NCI-H187 (cell line): ENCODE results near the gene PSMB7.

Experiments
- DNase-seq, 2 experiments: peaks; one replicate each; lab custom pipeline; 2025; lab: John Stamatoyannopoulos, UW

The PSMB7 gene

DNA sequence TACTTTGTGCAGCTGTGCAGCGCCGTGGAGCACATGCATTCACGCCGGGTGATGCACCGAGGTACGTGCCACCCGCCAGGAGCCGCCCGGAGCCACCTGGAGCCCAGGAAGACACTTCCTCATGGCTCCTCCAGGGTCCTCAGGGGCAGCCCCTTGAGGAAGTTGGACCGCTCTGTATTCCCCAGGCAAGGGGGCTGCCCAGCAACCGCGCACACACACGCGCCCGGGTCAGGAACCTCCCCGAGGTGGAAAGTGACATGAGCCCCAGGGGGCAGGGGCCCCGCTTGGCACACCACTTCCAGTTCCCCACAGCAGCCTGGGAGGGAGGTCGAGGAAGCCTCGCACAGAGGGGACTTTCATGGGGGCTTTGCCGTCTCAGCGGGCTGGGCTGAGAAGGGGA is 88.9 kb downstream of the PSMB7 start:
- DNase-seq, result no peak

DNA sequence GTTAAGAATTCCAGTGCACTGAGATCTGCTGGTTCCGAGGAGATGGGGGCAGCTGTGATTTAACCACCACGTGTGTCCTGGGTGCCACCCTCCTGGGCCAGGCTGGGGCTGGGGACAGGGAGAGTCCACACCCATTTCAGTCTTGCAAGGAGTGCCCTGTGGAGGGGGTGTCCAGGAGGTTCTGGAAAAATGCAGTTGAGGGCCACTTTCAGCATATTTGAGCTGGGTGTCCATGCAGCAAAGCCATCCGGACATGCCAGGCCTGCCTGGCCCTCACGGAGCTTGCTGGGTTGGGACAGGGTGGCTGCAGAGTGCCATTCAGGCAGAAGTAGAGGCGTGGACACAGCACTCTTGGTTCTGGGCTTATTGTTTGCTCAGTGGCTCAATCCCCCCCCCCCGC is 89.4 kb downstream of the PSMB7 start:
- no peak for DNase-seq

- DNase-seq, result no peak
Measured at GRCh38 chr9:124323904-124324303, 91.3 kb downstream of the PSMB7 start.

GRCh38 chr9:124322618-124323432 is 92.4 kb downstream of the PSMB7 start:
- DNase-seq, result no peak

- DNase-seq, result no peak
Measured at GRCh38 chr9:124321935-124322334, 93.3 kb downstream of the PSMB7 start.

GRCh38 chr9:124321416-124321815 is 93.8 kb downstream of the PSMB7 start:
- no peak for DNase-seq

- DNase-seq, result no peak
Measured at GRCh38 chr9:124320062-124320973, 94.9 kb downstream of the PSMB7 start.

DNA sequence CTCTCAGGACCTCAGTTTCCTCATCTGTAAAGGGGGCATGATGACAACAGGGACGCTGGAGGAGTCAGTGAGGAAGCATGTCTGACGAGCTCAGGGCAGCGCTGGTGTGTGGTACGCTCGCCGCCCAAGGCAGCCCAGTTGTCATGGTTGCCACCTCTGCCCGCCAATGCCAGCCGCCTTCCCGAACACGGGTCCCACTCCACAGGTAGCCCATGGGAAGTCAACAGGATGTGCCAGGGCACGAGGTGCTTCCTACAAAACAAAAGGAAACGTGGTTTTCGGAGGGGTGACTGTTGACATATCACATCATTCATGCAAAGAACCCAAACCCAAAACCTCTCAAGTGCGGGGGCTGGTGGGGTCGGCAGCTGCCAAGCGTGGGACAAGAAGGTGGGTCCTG is 99.4 kb downstream of the PSMB7 start:
- DNase-seq, result no peak

DNA sequence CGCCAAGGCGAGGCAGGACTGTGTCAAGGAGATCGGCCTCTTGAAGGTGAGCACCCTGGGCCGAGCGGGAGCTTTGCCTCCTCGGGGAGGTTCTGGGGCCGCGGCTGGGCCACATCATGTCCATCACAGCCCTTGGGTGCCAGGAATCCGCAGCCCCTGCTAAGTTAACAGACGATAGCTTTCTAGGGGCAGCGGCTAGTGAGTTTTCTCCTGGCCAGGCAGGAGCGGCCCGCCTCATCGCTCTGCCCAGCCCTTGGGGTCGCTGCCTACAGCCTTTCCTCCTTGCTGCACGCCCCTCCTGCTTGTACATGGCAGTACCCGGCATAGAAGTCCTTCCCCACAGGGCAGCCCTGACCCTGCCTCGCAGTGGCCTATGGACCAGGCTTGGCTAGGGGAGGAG is 101.3 kb downstream of the PSMB7 start:
- DNase-seq, result no peak

DNA sequence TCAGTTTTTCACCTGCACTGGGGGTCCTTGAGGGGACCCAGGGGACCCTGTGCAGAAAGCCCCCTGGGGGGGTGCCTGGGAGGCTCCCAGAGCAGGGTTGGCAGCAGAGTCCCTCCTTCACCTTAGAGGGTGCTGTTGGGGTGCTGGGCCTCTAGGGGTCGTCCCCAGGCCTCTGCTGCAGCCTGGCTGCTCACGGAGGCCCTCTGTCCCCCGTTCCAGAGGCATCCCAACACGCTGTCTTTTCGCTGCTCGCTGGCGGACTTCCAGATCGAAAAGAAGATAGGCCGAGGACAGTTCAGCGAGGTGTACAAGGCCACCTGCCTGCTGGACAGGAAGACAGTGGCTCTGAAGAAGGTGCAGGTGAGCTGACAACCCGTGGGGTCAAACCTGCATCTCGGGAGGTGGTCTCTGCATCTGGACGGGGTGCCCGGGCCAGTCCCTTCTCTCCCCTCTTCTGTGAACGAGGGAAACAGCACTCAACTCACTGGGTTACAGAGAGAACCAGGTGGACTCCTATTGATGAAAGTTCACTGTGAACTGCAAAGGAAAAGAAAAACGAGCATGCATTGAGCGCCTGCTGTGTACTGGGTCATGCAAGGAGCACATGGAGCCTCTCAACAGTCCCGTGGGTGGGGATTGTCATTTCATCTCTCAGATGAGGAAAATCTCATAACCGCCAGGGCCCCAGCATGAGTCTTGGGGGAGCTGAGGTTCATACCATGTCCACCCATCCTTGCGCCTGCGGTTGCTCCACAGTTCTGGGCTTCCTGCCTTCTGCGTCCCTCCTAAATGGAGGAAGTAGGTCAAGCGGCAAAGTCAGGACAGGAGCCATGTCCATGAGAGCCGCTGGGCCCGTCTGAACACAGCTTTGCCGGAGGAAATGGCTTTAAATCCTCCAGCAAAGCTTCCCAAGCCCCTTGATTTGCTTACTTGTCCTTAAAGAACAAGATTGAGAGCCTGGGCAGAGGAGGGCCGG is 102.7 kb downstream of the PSMB7 start:
- DNase-seq, result no peak

DNA sequence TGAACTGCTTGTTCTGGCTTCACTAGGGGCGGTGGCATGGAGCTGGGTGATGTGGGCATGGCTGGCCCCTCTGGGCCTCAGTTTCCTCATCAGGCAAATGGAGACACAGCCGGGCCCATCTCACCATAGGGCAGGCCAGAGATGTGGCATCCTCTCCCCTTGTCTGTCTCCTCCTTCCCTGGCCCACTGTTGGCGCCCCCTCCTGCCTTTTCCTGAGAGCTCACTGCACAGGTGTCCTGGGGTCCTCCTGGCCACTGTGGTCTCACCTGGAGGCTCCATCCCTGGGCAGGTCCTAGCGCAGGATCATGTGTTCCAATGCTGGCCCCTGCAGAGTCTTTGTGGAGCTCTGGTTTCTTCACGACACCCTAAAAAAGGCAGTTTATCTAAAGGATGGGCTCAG is 104.0 kb downstream of the PSMB7 start:
- no peak for DNase-seq

DNA sequence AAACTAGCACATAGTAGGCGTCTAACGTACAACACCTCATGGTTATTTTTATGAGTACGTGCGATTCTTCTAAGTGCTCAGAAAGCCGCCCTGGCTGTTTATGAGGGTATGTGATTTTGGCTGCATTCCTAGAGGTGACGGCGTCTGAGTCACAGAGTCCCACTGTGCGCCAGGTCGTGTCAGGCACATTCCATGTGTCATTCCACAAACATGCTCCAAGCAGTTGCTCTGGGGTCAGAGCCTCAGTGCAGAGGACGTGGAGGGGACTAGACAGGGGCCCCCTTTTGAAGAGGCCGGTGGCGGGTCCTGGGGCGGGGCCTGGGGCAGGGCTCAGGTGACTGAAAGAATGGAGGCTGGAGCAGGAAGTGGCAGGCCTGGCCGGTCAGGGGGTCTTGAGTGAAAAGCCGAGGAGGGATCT is 105.6 kb downstream of the PSMB7 start:
- no peak for DNase-seq

GRCh38 chr9:124308606-124309491 is 106.4 kb downstream of the PSMB7 start:
- DNase-seq, result no peak

DNA sequence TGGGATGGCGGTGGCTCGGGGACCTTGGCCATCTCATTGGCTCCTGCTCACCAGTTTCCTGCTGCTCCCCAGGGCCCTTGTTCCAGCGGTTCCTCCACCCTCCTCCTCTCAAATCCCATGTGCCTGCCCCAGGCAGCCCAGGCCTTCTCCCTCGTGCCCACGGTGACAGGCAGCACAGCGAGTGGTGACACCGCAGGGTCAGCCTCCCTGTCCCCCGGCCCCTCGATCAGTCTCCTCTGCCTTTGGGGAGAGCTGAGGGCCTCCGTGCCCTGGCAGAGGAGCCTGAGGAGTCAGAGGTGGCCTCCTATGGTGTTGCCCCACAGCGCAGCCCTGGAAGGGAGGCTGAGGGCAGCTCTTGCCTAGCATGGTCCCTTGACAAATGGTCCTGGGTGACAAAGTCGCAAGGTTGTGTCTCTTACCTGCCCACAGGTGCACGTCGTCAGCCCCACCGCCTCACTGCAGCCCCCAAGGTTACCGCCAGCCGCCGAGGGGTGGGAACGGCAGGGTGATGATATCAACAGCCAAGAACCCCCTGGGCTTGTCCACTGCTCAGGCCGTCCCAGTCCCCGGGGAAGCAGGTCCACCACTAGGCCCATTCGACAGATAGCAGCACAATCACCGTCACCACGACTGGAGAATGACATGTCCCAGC is 107.7 kb downstream of the PSMB7 start:
- DNase-seq, result no peak

- DNase-seq, result no peak
Measured at GRCh38 chr9:124306098-124306735, 109.0 kb downstream of the PSMB7 start.

- DNase-seq, result no peak
Measured at GRCh38 chr9:124304285-124304684, 111.0 kb downstream of the PSMB7 start.

- DNase-seq, result no peak
Measured at GRCh38 chr9:124303762-124304161, 111.5 kb downstream of the PSMB7 start.
